Activated naive CD4-positive, alpha-beta T cell treated with anti-CD3 and anti-CD28 coated beads, Interleukin-2, amount 50 U/mL, for 24 hours (primary cell): ENCODE measurements around the gene TXN.

Experiments
- H3K27ac Mint-ChIP-seq: one replicate; pipeline ENCODE4 v1.8.0; 2021; ENCODE audit warnings: mild to moderate bottlenecking, mixed read lengths
- H3K27me3 Mint-ChIP-seq: one replicate; pipeline ENCODE4 v1.8.0; 2021; ENCODE audit warnings: mixed read lengths
- H3K36me3 Mint-ChIP-seq: one replicate; pipeline ENCODE4 v1.8.0; 2021; ENCODE audit warnings: mixed read lengths
- H3K4me1 Mint-ChIP-seq: one replicate; pipeline ENCODE4 v1.8.0; 2021; ENCODE audit warnings: mixed read lengths
- H3K4me3 Mint-ChIP-seq: one replicate; pipeline ENCODE4 v1.8.0; 2021; ENCODE audit warnings: mild to moderate bottlenecking, mixed read lengths
- H3K9me3 Mint-ChIP-seq: one replicate; pipeline ENCODE4 v1.8.0; 2021; ENCODE audit warnings: mixed read lengths

The TXN gene

DNA sequence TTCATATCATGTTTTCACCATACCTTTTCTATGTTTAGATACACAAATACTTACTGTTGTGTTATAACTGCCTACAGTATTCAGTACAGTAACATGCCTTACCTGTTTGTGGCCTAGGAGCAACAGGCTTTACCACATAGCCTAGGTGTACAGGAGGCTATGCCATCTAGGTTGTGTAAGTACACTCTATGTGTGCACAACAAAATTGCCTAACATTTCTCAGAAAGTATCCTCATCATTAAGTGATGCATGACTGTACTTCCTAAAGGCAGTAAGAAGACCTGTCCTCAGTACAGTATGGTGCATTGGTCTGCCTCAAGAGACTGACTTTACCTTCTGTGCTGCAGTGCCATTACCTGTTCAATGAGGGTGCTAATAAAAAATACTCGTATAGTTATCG lies 7.9 kb downstream of the TXN start:
- peaks cover 12% of the 10 kb centered on the region for H3K4me1 Mint-ChIP-seq
- no peak overlapping the region for H3K27ac Mint-ChIP-seq
- H3K27me3 Mint-ChIP-seq: no peaks in the 10 kb centered on the region
- no peak overlapping the region for H3K4me3 Mint-ChIP-seq
- H3K9me3 Mint-ChIP-seq: no peaks in the 10 kb centered on the region
- peaks cover 13% of the 10 kb centered on the region for H3K36me3 Mint-ChIP-seq

DNA sequence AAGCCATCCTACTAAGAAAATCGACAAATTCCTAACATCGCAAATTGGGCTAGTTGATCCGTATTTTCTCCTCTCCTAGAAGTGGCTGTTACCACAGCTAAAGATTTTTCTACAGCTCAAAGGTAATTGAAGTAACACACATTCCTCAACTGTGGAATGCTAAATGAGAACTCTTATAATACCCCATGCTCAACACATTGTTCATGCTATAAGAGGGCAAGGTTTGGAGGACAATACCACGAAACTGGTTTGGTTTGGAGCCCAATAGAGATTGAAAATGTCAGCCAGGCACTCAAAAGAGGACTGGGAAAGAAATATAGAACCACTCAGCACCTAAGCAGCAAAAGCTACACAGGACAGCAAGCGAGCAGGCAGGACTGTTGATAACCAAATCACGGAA lies 10.1 kb downstream of the TXN start:
- Mint-ChIP-seq H3K27ac (no peak overlapping the region), H3K4me1 (no peaks in the 10 kb centered on the region), H3K36me3 (peaks cover 14% of the 10 kb centered on the region), H3K27me3 (no peaks in the 10 kb centered on the region), H3K9me3 (no peaks in the 10 kb centered on the region), H3K4me3 (no peak overlapping the region)

DNA sequence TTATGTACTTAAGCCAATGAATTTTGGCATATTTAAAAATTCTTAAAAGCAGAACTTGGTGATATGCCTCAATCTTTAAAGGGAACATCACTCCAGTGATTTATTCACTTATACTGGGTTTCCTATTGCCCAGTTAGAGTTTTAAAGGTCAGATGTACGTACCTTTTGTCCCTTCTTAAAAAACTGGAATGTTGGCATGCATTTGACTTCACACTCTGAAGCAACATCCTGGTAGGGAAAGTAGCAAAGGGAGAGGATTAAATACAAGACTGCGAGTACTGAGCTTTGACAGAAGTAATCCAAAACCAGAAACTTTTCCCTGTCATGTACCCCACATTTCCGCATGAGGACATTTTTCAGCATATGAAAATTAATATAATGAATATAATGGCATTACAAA lies 11.7 kb downstream of the TXN start:
- H3K36me3 Mint-ChIP-seq: peaks cover 12% of the 10 kb centered on the region
- H3K4me3 Mint-ChIP-seq: no peak overlapping the region
- no peaks in the 10 kb centered on the region for H3K9me3 Mint-ChIP-seq
- H3K27me3 Mint-ChIP-seq: no peaks in the 10 kb centered on the region
- H3K4me1 Mint-ChIP-seq: no peaks in the 10 kb centered on the region
- H3K27ac Mint-ChIP-seq: no peak overlapping the region

GRCh38 chr9:110241858-110242321 lies 14.4 kb downstream of the TXN start:
- Mint-ChIP-seq H3K9me3 (no peaks in the 10 kb centered on the region), H3K4me3 (no peak overlapping the region), H3K36me3 (peaks cover 7% of the 10 kb centered on the region), H3K27me3 (no peaks in the 10 kb centered on the region), H3K27ac (no peak overlapping the region), H3K4me1 (no peaks in the 10 kb centered on the region)

DNA sequence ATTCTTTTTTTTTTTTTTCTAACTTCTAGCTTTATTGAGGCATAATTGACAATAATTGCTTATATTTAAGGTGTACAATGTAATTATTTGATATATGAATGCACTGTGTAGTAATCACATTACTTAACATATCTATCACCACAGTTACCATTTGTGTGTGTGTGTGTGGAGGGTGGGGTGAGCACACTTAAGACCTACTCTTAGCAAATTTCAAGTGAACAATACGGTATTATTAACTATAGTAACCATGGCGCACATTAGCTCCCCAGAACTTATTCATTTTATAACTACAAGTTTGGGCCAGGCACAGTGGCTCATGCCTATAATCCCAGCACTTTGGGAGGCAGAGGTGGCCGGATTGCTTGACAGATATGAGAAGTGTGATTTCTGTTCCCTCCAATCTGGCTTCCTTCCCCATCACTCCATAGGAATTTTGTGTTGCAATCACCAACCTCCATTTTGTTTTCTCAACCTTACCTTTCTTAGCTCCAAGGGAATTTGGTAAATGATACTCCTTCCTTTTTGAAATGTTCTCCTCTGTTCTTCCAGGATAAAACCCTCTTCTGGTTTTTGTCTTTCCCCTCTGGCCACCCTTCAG lies 14.9 kb downstream of the TXN start:
- H3K36me3 Mint-ChIP-seq: peaks cover 7% of the 10 kb centered on the region
- peaks cover 2% of the 10 kb centered on the region for H3K27me3 Mint-ChIP-seq
- no peak overlapping the region for H3K4me3 Mint-ChIP-seq
- no peaks in the 10 kb centered on the region for H3K4me1 Mint-ChIP-seq
- H3K9me3 Mint-ChIP-seq: no peaks in the 10 kb centered on the region
- no peak overlapping the region for H3K27ac Mint-ChIP-seq

GRCh38 chr9:110240198-110240597 lies 16.1 kb downstream of the TXN start:
- Mint-ChIP-seq H3K4me3 (no peak overlapping the region), H3K4me1 (no peaks in the 10 kb centered on the region), H3K27me3 (peaks cover 2% of the 10 kb centered on the region), H3K9me3 (no peaks in the 10 kb centered on the region), H3K36me3 (peaks cover 7% of the 10 kb centered on the region), H3K27ac (no peak overlapping the region)

GRCh38 chr9:110228321-110228720 lies 28.0 kb downstream of the TXN start:
- no peaks in the 10 kb centered on the region for H3K36me3 Mint-ChIP-seq
- H3K27ac Mint-ChIP-seq: no peak overlapping the region
- no peaks in the 10 kb centered on the region for H3K4me1 Mint-ChIP-seq
- no peak overlapping the region for H3K4me3 Mint-ChIP-seq
- no peaks in the 10 kb centered on the region for H3K9me3 Mint-ChIP-seq
- H3K27me3 Mint-ChIP-seq: peaks cover 3% of the 10 kb centered on the region

DNA sequence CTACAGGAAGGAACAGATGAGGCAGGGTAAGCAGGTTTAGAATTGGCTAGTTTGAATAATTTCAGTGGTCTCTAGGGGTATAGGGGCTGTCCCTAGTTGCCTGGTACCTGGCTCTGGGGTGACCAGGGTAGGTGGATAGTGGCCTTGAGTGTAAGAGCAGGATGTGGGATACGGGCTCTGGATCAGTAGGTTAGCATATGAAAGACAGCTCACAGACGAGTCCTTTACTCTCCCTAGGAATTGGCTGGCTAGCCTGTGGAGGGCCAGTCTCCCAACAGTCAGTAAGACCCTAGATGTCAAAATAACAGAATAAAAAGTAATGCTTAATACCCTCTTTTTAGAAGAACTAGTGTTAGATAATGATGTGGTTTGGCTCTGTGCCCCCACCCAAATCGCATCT lies 31.7 kb downstream of the TXN start:
- Mint-ChIP-seq H3K36me3 (no peaks in the 10 kb centered on the region), H3K27ac (no peak overlapping the region), H3K4me1 (no peaks in the 10 kb centered on the region), H3K4me3 (no peak overlapping the region), H3K27me3 (peaks cover 5% of the 10 kb centered on the region), H3K9me3 (no peaks in the 10 kb centered on the region)

DNA sequence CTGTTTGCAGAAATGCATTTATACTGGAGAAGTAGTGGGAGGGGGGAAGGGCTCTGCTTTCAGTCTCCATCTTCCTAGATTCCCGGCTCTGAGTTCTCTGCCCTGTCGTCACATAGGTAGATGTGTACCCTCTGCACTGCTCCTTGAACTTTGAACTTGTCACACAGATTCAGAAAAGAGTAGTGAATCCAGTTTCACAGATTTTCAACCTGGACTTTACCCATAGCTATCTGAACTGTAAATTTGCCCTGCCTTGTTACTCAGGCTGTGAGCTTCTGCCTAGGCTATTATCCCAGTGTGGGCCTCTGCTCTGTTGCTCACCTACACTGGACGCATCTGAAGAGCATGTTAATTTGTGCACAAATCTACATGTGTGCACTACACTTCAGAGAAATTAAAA lies 35.5 kb downstream of the TXN start:
- Mint-ChIP-seq H3K4me3 (no peak overlapping the region), H3K9me3 (no peaks in the 10 kb centered on the region), H3K36me3 (no peaks in the 10 kb centered on the region), H3K27ac (no peak overlapping the region), H3K27me3 (peaks cover 3% of the 10 kb centered on the region), H3K4me1 (no peaks in the 10 kb centered on the region)

GRCh38 chr9:110217656-110218099 lies 38.6 kb downstream of the TXN start:
- Mint-ChIP-seq H3K27ac (no peak overlapping the region), H3K4me3 (no peak overlapping the region), H3K27me3 (peaks cover 4% of the 10 kb centered on the region), H3K4me1 (no peaks in the 10 kb centered on the region), H3K36me3 (no peaks in the 10 kb centered on the region), H3K9me3 (no peaks in the 10 kb centered on the region)

- H3K27ac Mint-ChIP-seq: no peak overlapping the region
- H3K27me3 Mint-ChIP-seq: peaks cover 2% of the 10 kb centered on the region
- H3K9me3 Mint-ChIP-seq: no peaks in the 10 kb centered on the region
- no peaks in the 10 kb centered on the region for H3K4me1 Mint-ChIP-seq
- H3K36me3 Mint-ChIP-seq: no peaks in the 10 kb centered on the region
- H3K4me3 Mint-ChIP-seq: no peak overlapping the region
Observed at GRCh38 chr9:110214586-110215355, 41.5 kb downstream of the TXN start.

- Mint-ChIP-seq H3K27ac (no peak overlapping the region), H3K36me3 (no peaks in the 10 kb centered on the region), H3K4me3 (no peak overlapping the region), H3K27me3 (peaks cover 2% of the 10 kb centered on the region), H3K9me3 (no peaks in the 10 kb centered on the region), H3K4me1 (no peaks in the 10 kb centered on the region)
Observed at GRCh38 chr9:110214090-110214489, 42.2 kb downstream of the TXN start.

- peaks cover 3% of the 10 kb centered on the region for H3K27me3 Mint-ChIP-seq
- H3K9me3 Mint-ChIP-seq: no peaks in the 10 kb centered on the region
- H3K4me3 Mint-ChIP-seq: no peak overlapping the region
- no peaks in the 10 kb centered on the region for H3K36me3 Mint-ChIP-seq
- H3K27ac Mint-ChIP-seq: peak overlapping the region; percentile 13
- no peaks in the 10 kb centered on the region for H3K4me1 Mint-ChIP-seq
Observed at GRCh38 chr9:110213413-110214044, 42.8 kb downstream of the TXN start.

DNA sequence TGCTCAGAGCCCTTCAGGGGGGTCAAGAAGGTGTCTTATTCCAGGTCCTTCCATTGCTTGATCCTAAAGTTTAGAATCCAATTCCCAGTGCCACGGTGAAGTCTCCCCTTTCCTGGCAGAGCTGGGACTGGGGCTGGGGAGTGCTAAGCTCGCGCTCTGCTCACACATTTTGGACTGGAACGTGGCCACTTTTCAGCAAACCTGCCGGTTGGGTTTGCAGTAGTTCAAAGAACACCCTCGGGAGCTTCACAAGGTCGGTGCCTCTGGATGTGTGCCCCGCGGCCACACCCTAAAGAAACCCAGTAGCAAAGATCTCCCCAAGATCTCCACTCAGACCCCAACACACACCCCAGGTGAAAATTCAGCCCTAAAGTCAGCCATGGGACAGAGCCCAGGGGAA lies 48.3 kb downstream of the TXN start, which contains the start of gene C9orf152:
TSS of gene C9orf152 (minus strand) at position 129 of the 400 bp plus-strand sequence. CDS start 580 bp downstream, outside the sequence.
- Mint-ChIP-seq H3K27ac (no peak within 1 kb of the TSS), H3K4me1 (no peaks in the 10 kb centered on the region)

GRCh38 chr9:110207071-110207641 lies 49.2 kb downstream of the TXN start:
- Mint-ChIP-seq H3K27ac (no peak overlapping the region), H3K4me1 (no peaks in the 10 kb centered on the region), H3K4me3 (no peak overlapping the region), H3K9me3 (no peaks in the 10 kb centered on the region), H3K36me3 (no peaks in the 10 kb centered on the region), H3K27me3 (peaks cover 5% of the 10 kb centered on the region)

More for the DNA sequence above, 48.3 kb downstream of the TXN start, which contains the start of gene C9orf152:
- no peaks in the 10 kb centered on the region for H3K9me3 Mint-ChIP-seq
- H3K27me3 Mint-ChIP-seq: peaks cover 2% of the 10 kb centered on the region
- no peaks in the 10 kb centered on the region for H3K36me3 Mint-ChIP-seq
- no peak within 1 kb of the TSS for H3K4me3 Mint-ChIP-seq

DNA sequence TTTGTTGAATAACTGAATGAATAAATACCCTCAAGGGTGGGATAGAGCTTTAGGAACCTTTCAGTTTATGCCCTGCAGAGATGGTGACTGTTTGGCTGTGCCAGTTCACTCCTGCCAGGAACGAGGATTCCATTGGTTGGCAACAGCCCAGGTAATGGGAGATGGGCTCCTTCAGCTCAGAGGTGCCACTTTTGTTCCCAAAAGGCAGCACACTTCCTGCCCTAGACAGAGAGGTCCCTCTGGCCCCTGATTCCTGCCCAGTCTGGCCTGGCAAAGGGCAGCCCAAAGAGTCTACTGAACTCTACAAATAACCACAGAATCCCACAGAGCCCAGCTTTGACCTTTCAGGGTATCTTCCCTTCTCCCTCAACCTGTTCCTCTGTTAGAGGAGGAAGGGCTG lies 49.9 kb downstream of the TXN start:
- Mint-ChIP-seq H3K36me3 (no peaks in the 10 kb centered on the region), H3K9me3 (no peaks in the 10 kb centered on the region), H3K4me3 (no peak overlapping the region), H3K27ac (no peak overlapping the region), H3K4me1 (no peaks in the 10 kb centered on the region), H3K27me3 (peaks cover 5% of the 10 kb centered on the region)
